HG02852 (cell line): Measurements from ENCODE around the gene OTULIN.

Experiments
- ATAC-seq: cut with Tn5 transposase; IDR thresholded peaks from one replicate; pipeline ENCODE4 v1.9.1; 2021; ENCODE audit warnings: mild to moderate bottlenecking, moderate library complexity; ENCODE audit not compliant: unreplicated experiment

Gene OTULIN

DNA sequence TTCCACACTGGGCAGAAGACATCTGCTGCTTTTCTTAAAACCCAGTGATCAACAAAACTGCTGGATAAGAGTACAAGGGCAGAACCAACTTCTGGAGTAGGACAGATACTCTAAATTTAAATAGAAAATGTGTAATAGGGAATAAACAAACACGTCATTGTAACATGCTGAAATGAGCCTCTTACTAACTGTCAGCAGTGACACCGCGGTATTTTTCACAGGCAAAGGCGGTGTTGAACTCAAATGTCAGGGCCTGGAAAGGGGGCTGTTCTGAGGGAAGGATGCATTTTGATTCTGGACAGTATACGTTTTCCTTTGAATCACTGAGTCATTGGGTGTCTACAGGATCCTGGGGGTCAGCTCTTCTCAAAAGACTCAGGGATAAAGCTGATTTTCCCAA, 73.5 kb downstream of the OTULIN start:
- no peak for ATAC-seq

DNA sequence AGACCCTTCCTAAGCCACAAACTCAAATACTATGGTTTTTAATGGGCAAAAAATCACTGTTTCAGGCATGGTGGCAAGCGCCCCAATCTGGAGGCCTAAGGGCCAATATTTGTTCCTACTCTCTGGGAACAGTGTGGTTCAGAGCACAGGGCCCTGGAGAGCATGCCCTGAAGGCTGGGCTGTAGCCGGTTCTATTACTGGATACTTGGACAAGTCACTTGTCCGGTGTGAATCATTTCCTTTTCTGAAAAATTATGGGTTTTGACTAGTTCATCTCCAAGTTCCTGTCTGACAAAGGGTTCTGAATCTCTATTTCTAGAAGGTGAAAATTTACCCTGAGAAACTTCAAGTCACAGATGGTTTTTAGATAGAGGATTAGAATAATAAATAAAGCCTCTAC, 75.0 kb downstream of the OTULIN start:
- no peak for ATAC-seq

GRCh38 chr5:14739981-14740380, 75.5 kb downstream of the OTULIN start:
- ATAC-seq: no peak

GRCh38 chr5:14741131-14741530, 76.6 kb downstream of the OTULIN start:
- no peak for ATAC-seq

DNA sequence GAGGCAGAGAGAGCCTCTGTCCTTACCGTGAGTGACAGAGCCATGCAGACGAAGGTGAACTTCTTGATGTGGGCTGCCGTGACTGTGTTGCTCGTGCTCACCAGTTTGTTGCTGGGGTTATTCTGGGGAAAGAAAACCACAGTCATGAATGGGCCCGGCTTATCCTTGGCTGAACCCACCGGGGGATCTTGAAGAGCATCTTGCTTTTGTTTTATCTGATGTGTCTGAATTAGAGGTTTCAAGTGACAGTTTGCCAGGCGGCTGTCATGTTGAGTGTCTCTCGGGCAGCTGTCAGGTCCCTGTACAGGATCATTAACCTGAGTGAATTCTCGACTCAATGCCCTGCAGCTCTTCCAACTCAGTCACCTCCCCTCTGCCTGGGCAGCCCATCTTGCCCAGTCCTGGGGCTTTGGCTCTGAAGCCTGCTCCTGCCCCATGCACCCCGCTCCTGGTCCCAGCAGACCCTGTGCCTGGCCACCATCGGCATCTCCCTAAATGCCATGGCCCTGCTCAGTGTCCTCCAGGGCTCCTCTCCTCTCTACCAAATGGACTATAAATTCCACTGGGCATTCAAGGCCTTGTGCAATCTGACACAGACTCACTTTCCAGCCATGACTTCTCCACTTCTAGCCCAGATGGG, 77.4 kb downstream of the OTULIN start:
- no peak for ATAC-seq

DNA sequence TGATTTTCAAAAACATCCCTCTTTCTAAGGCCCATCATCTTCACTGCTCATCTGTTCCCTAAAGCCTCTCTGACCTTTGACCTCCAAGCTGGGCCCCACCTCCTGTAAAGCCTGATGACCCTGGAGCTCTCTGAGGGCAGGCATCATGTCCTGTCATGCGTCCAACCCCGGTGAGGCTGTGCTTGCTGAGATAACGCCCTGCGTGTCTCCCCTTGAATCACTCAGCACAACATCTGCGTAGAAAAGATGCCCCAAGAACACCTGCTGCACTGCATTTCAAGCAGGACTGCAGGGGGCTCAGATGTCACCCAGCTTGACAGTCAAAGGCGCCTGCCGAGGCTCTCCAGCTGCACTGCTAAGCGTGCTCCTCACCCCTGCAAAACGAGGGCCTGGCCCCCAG, 78.0 kb downstream of the OTULIN start:
- no peak for ATAC-seq

DNA sequence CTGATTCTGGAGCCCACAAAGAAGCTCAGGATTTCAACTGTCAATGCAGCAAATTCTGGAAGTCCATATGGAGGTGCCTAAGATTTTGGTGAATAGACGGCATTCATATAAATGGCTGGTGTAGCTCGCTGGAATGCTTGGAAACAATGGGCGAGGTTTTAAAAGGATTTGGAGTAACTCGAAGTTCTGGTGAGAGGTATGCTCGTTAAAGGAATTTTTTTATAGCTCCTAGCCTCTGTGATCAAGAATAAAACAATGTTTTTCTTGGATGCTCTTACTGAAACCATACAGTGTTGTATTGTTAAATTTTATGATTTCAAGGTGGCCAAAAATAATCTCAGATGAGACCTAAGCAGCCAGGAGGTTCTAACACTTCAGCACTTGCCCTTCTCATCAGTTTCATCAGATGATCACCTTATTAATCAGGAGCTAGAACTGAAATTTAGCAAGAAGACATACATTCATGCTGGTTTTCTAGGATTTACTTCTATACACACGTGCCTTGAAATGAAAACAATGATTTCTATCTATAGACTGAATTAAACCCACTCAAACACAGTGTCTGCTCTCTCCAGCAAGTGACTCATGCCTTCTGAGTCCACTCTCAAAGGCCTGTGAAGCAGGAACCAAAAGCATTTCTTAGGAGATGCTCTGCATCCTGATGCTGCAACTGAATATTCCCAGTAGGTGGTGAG, 79.2 kb downstream of the OTULIN start:
- ATAC-seq: no peak

- ATAC-seq: no peak
Measured at GRCh38 chr5:14744296-14745187, 80.0 kb downstream of the OTULIN start.

DNA sequence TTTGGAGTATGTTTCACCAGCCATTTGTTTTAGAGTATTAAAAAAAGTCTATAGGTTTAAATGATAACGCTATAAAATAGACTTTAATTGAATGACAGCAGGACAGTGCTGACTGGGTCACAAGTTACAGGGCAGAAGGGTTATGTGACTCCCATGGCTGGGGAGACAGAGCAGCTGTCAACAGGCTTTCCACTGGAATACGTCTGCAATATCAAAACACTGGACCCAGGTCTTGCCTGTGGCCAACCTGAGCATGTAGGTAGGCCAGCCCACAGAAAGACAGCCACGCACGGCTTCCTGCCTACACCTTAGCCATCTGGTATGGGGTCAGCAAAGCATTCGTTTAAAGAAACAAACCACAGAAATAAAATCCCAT, 80.7 kb downstream of the OTULIN start:
- no peak for ATAC-seq

GRCh38 chr5:14745753-14746152, 81.2 kb downstream of the OTULIN start:
- no peak for ATAC-seq

DNA sequence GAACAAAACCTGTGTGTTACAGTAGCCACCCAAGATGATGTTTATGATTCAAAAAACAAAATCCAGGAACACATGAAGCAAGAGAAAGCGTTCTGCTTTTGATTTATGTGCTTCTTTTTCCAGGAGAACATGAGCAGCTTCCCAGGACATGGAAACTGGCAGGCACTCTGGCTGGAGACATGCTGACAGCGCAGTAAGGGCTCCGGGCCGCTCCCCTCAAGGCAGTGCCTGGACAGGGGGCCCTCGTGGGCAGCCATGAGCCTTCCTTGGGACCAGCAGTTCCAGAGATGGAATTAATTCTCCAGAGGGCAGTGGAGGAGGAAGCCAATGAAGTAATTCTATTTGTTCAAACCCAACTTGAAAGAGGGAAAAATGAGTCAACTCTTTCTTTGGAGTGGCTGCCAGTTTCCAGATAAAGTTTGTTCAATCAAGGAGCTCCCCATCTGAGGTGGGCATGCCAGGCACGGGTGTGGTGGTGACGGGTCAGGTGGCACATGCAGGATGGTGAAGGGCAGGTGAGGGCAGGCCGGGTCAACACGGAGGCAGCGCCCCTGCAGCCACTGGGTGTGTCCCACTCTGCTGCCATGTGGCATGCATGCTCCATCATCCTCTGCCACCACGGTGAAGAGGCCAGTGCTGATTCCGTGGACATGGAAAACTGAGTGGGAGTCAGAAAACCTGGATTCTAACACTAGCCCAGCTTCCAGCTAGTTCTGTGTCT, 83.8 kb downstream of the OTULIN start:
- ATAC-seq: no peak
